OCI-LY7 (cell line): ENCODE data around the gene KDM6B. TPM values are rescaled to one million over a fixed set of nuclear protein-coding genes. Genes with fewer than 3 reads are reported as not detected.

Source experiments
- BruUV-seq: library from RNA; stranded (reverse); fragments of 400-500 nt; replicated peaks from 2 replicates; lab custom pipeline; 2021; lab: Mats Ljungman, UMichigan
- CTCF ChIA-PET: fragments of 300-600 bp; sonication (Branson Sonifier 250); formaldehyde crosslinking; loops from one replicate; lab custom pipeline; 2022; ENCODE audit warnings: antibody characterized with exemption; ENCODE audit not compliant: unreplicated experiment; lab: Charles Lee
- POLR2A ChIA-PET: fragments of 300-600 bp; sonication (Branson Sonifier 250); formaldehyde crosslinking; loops from one replicate; lab custom pipeline; 2022; ENCODE audit warnings: antibody characterized with exemption; lab: Charles Lee
- DNase-seq: peaks from one replicate; pipeline ENCODE4 v3.0.0-alpha.2; 2015; ENCODE audit warnings: low spot score
- H2AFZ ChIP-seq: fragments of 200-600 bp; sonication (generic), shearing (Covaris generic); 2 replicates; pipeline ENCODE4 v1.6.1; 2014; ENCODE audit warnings: mild to moderate bottlenecking, antibody characterized with exemption, low read length, moderate library complexity
- H3K27ac ChIP-seq: fragments of 200-600 bp; sonication (generic); 2 replicates; pipeline ENCODE4 v1.5.1; 2014; ENCODE audit warnings: mixed run types, low read depth, mild to moderate bottlenecking, moderate library complexity, low read length, inconsistent platforms; ENCODE audit not compliant: poor library complexity, severe bottlenecking
- H3K36me3 ChIP-seq: fragments of 200-600 bp; sonication (generic); 2 replicates; pipeline ENCODE4 v1.6.1; 2014; ENCODE audit warnings: mild to moderate bottlenecking, antibody characterized with exemption, low read length, moderate library complexity, mixed read lengths; ENCODE audit not compliant: insufficient read depth
- H3K4me1 ChIP-seq: fragments of 200-600 bp; sonication (generic); 2 replicates; pipeline ENCODE4 v1.5.1; 2014; ENCODE audit warnings: mild to moderate bottlenecking, low read length; ENCODE audit not compliant: insufficient read depth, poor library complexity, severe bottlenecking
- H3K4me2 ChIP-seq: fragments of 200-600 bp; sonication (generic); 2 replicates; pipeline ENCODE4 v1.6.1; 2014; ENCODE audit warnings: mild to moderate bottlenecking, low read length
- H3K4me3 ChIP-seq: fragments of 200-600 bp; sonication (generic); 2 replicates; pipeline ENCODE4 v1.5.1; 2014; ENCODE audit warnings: mild to moderate bottlenecking, low read depth, low read length; ENCODE audit not compliant: poor library complexity, severe bottlenecking
- H3K79me2 ChIP-seq: fragments of 200-600 bp; sonication (generic); 2 replicates; pipeline ENCODE4 v1.6.1; 2016; ENCODE audit warnings: low read depth, mild to moderate bottlenecking, low read length, moderate library complexity, mixed read lengths; ENCODE audit not compliant: insufficient read depth
- H3K9me2 ChIP-seq: fragments of 200-600 bp; sonication (generic); 2 replicates; pipeline ENCODE4 v1.6.1; 2016; ENCODE audit warnings: mild to moderate bottlenecking, low read length, mixed read lengths; ENCODE audit not compliant: insufficient read depth
- H3K9me3 ChIP-seq: fragments of 200-600 bp; sonication (generic); 2 replicates; pipeline ENCODE4 v1.6.1; 2014; ENCODE audit warnings: mild to moderate bottlenecking, mixed run types, low read length, mixed read lengths
- H4K20me1 ChIP-seq: fragments of 200-600 bp; sonication (generic); 2 replicates; pipeline ENCODE4 v1.6.1; 2014; ENCODE audit warnings: mild to moderate bottlenecking, antibody characterized with exemption, low read length, moderate library complexity, mixed read lengths; ENCODE audit not compliant: insufficient read depth
- EZH2phosphoT487 ChIP-seq: fragments of 200-600 bp; sonication (generic); IDR thresholded peaks from 2 replicates; pipeline ENCODE4 v1.6.1; 2018; ENCODE audit warnings: low read depth, borderline replicate concordance, mild to moderate bottlenecking, mixed run types, antibody characterized with exemption, low read length, moderate library complexity, mixed read lengths
- intact Hi-C: fragments of 100-400 bp; cut with micrococcal nuclease; formaldehyde crosslinking; loops from one replicate; pipeline ENCODE4 v1.10.0; 2022; ENCODE audit not compliant: unreplicated experiment
- total RNA-seq, 2 experiments: library from RNA; depleted of rRNA in 1 of 2; stranded (reverse); fragments of >200 nt in 1 of 2; shearing (Covaris generic) in 1 of 2; gene quantifications; 2 replicates each; pipeline ENCODE4 v1.2.3, GENCODE V29; 2014 to 2022
- TF ChIP-seq, protein P1 (sequence below): fragments of 200-600 bp; sonication (generic); conservative IDR thresholded peaks from 2 replicates; pipeline ENCODE4 v1.5.1; 2014; ENCODE audit warnings: mild to moderate bottlenecking, antibody characterized with exemption, low read length, moderate library complexity, mixed read lengths

KDM6B gene
- total RNA-seq, 2 experiments from 2014 or later, result 10.0 to 62.9 TPM

DNA sequence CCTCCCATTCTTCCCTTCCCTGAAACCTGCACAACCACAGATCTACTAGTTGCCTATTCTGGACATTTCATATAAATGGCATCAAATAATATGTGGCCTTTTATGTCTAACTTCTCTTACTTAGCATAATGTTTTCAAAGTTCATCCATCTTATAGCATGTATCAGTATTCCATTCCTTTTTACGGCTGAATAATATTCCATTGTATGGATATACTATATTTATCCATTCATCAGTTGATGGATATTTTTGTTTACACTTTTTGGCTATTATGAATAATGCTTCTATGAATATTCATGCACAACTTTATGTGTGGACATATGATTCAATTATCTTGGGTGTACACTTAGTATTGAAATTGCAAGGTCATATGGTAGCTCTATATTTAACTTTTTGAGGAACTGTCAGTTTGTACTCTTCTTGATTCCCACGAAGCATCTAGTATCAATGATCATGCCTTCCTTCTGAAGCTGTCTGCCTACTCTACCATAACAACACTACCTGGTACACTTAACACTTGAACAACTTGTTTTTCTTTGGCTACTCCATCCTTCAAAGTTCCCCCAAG, 41.9 kb downstream of the KDM6B start:
- Histone ChIP-seq H3K27ac (no peak overlapping the region), H4K20me1 (no peaks in the 10 kb centered on the region; the same call in 1 of the 2 replicates), H3K9me3 (no peaks in the 10 kb centered on the region), H3K79me2 (peaks cover 49% of the 10 kb centered on the region; the same call in 1 of the 2 replicates), H3K4me2 (no peak overlapping the region), H2AFZ (no peak overlapping the region), H3K4me3 (no peak overlapping the region), H3K9me2 (no peaks in the 10 kb centered on the region), H3K36me3 (peaks cover 92% of the 10 kb centered on the region), H3K4me1 (peaks cover 29% of the 10 kb centered on the region)
- ChIA-PET POLR2A (interaction anchor here (1.5 kb wide), 1 partner anchor 10 kb away, joined by 3 read pairs; no protein-coding TSS in a partner anchor), CTCF (no interaction called here)
- no TSS peak for BruUV-seq
- no peak for DNase-seq
- TF ChIP-seq EZH2phosphoT487, result no peak
- TF ChIP-seq, protein P1, sequence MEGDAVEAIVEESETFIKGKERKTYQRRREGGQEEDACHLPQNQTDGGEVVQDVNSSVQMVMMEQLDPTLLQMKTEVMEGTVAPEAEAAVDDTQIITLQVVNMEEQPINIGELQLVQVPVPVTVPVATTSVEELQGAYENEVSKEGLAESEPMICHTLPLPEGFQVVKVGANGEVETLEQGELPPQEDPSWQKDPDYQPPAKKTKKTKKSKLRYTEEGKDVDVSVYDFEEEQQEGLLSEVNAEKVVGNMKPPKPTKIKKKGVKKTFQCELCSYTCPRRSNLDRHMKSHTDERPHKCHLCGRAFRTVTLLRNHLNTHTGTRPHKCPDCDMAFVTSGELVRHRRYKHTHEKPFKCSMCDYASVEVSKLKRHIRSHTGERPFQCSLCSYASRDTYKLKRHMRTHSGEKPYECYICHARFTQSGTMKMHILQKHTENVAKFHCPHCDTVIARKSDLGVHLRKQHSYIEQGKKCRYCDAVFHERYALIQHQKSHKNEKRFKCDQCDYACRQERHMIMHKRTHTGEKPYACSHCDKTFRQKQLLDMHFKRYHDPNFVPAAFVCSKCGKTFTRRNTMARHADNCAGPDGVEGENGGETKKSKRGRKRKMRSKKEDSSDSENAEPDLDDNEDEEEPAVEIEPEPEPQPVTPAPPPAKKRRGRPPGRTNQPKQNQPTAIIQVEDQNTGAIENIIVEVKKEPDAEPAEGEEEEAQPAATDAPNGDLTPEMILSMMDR, result no peak
- intact Hi-C loops, result no loop called here

DNA sequence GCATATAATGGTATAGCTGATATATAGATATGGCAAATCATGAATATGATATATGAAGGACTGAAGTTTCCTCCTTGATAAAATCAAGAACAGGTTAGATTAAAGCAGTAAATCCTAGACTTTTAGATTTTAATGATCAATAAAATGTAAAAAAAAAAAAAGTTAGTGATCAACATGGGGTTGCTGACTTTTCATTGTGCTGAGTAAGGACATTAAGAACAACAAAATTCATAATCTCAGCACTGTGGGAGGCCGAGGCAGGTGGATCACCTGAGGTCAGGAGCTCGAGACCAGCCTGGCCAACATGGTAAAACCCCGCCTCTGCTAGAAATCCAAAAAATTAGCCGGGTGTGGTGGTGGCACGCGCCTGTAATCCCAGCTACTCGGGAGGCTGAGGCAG, 44.2 kb downstream of the KDM6B start:
- Histone ChIP-seq H3K4me2 (no peak overlapping the region), H3K9me3 (no peaks in the 10 kb centered on the region), H4K20me1 (no peaks in the 10 kb centered on the region; the same call in 1 of the 2 replicates), H3K9me2 (no peaks in the 10 kb centered on the region), H3K4me3 (no peak overlapping the region), H3K4me1 (peaks cover 52% of the 10 kb centered on the region), H3K36me3 (peaks cover 85% of the 10 kb centered on the region), H2AFZ (no peak overlapping the region), H3K27ac (no peak overlapping the region), H3K79me2 (peaks cover 56% of the 10 kb centered on the region; the same call in 1 of the 2 replicates)
- TF ChIP-seq, protein P1, result no peak
- no peak for TF ChIP-seq EZH2phosphoT487
- CTCF ChIA-PET, result interaction anchor here (0.9 kb wide), 1 partner anchor 18 kb away, joined by 4 read pairs; no protein-coding TSS in a partner anchor
- no TSS peak for BruUV-seq
- POLR2A ChIA-PET, result interaction anchor here (1.6 kb wide), 1 partner anchor 14 kb away, joined by 4 read pairs; no protein-coding TSS in a partner anchor
- intact Hi-C loops, result no loop called here
- no peak for DNase-seq
